Measurements from ENCODE around the gene RALGAPA2.
"Not testable (repeated sequence)": the region's sequence is repeated elsewhere in the genome, so short reads cannot be mapped to it uniquely, and the experiment has no call there.

RALGAPA2 gene

DNA sequence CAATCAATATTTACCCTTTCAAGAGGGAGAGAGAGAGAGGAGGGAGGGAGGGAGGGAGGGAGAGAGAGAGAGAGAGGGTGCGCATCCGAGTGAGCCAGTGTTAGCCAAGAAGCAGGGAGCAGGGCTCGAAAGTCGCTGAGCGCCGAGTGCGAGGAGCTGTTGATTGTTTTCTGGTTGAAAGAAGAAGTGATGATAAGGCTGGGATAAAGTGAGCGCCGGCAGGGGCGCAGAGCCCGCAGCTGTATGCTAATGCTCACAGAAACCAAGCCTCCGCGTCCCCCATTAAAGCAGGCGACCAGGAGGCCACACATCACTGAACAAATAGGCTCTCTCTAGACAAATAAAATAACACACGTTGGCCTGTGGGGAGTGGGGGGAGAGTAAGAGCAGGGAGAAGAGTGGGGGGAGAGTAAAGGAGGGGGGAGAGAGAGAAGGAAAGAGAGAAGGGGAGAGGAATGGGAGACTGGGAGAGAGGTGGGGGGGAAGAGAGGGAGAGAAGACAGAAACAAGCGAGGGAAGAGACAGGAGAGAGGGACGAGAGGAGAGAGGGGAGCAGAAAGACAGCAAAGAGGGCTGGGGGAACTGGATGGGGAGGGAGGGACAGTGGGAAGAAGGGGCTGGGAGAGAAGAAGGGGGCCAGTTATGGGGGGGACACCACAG, 349.5 kb downstream of the RALGAPA2 start:
- no peak for DNase-seq

DNA sequence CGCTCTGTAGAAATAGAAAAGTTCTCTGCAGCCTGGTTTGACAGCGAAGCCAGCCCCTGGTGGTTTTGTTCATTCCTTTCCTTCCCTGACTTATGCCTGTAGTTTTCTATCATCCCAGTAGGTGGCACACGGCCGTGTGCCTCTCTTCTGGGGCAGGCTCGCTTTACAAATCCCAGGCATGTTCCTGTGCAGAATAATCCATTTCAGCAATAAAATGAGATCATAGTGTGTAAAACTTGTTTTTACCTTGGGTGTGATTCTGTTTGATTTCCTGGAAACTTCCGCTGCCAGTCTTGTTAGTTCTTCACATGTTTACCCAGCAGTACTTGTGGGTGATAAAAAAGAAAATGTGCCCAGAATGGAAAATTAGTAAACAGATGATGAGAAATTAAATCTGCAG, 352.0 kb downstream of the RALGAPA2 start:
- no peak for DNase-seq

DNA sequence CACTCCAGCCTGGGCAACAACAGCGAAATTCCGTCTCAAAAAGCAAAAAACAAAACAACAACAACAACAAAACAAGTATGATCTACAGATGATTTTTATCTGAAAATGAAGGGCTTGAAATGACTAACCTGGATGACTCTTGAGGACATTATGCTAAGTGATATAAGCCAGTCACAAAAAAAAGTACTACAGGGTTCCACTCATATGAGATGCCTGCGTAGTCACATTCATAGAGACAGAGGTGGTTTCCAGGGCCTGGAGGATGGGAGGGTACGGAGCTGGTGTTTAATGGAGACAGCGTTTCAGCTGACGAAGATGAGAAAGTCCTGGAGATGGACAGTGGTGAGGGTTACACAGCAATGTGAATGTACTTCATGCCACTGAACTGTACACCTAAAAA, 352.8 kb downstream of the RALGAPA2 start:
- DNase-seq, result no peak

DNA sequence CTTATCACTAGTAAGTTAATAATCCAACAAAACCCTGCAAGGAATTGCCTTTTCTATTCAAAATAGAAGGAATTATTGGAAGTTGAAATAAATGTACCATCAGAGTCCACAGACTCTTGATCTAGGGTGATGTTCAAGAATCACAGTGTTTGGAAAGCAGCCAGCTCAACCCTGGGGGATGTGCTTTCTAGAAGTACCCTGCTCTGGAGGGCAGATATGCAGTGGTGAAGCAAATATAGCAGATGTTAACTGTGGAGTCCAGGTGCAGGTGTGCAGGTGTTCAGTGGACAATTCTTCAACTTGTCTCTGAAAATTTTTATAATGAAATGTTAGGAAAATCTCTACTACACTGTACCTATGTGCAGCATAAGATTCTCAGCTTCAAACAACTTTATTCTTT, 353.6 kb downstream of the RALGAPA2 start:
- DNase-seq, result no peak

DNA sequence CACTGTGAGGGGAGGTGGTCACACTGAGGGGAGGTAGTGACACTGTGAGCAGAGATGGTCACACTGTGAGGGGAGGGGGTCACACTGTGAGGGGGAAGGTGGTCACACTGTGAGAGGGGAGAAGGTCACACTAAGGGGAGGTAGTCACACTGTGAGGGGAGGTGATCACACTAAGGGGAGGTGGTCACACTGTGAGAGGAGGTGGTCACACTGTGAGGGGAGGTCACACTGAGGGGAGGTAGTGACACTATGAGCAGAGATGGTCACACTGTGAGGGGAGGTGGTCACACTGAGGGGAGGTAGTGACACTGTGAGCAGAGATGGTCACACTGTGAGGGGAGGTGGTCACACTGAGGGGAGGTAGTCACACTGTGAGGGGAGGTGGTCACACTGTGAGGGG, 356.9 kb downstream of the RALGAPA2 start:
- DNase-seq, result not testable (repeated sequence)

DNA sequence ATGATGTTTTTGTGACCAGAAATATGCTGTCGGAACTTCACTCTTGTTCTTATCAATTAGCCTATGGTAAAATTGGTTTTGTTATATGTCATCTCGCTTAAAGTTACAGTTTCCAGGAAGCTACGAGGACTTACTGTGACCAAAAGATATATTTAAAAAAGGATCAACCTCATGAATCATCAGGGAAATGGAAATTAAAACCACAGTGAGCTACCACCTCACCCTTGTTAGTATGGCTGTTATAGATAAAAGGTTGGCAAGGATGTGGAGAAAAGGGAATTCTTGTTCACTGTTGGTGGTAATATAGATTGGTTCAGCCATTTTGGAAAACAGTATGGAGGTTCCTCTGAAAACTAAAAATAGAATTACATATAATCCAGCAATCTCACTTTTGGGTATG, 358.9 kb downstream of the RALGAPA2 start:
- DNase-seq, result no peak

DNA sequence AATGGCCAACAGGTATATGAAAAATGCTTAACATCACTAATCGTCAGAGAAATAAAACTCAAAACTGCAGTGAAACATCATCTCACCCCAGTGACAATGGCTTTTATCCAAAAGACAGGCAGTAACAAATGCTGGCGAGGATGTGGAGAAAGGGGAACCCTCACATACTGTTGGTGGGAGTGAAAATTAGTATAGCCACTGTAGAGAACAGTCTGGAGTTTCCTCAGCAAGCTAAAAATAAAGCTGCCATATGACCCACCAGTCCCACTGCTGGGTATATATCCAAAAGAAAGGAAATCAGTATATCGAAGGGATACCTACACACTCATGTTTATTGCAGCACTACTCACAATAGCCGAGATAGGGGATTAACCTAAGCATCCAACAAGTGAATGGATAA, 368.0 kb downstream of the RALGAPA2 start:
- no peak for DNase-seq

DNA sequence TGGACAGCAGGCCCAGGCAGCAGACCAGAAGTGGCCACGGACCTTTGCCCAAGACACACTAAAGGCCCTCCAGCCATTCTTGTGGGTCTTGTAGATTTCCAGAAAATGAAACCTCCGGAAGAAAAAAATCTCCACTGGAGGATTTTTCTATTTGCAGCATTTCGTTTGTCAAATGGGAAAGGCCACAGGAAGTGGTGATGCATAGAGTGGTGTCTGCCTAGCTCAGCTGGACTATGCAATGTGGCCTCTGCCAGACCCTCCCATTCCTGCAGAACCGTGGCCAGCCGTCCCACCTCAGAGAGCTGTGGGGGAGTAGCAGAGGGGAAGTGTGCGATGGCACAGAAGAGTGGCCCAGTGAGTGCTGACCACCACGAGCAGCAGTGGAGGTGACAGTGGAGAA, 368.5 kb downstream of the RALGAPA2 start:
- DNase-seq, result no peak

All from activated CD8-positive, alpha-beta memory T cell treated with anti-CD3 and anti-CD28 coated beads, Interleukin-2, amount 50 U/mL, for 4 hours (primary cell).